NCI-H2171 treated with DMSO at 0.1 percent for 48 hours (cell line): ENCODE results near the gene COL4A3.

ENCODE experiments used
- DNase-seq: peaks from one replicate; lab custom pipeline; 2025; lab: John Stamatoyannopoulos, UW

COL4A3 gene

DNA sequence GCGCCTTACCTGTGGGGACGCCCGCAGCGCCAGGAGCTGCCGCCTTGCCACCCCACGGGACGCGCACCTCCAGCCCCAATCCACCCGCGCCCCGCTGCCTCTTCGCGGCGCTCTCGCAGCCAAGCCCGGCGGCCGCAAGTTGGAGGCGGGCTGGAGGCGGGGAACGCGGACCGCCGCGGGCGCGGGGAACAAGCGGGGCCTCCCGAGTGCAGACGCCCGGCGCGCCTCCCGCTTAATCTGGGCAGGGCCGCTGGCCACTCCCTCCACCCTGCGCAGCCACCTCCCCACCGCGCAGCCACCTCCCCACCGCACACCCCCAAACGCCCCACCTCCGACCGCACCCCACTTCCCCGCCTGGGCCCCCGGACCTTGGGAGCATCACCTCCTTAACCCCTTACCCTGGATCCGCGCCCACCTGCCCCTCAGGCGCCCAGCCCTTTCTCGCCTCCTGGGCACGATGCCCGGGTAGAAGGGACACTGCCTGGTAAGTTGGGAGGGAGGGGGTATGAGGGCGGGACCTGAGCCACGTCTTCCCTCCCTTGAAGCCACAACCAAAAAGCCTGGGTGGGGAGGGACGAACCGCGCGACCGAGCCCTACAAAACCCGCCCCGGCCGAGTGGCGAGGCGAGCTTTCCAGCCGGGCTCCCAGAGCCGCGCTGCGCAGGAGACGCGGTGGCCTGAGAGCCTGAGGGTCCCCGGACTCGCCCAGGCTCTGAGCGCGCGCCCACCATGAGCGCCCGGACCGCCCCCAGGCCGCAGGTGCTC, at the start of gene COL4A3, which contains the start of gene COL4A4:
Gene COL4A3 (plus strand): TSS at position 627 of the 765 bp plus-strand sequence. CDS start 103 bp downstream, at position 730.
Gene COL4A4 (minus strand): TSS at position 208 of the 765 bp plus-strand sequence. CDS start 16,722 bp downstream, outside the sequence.
- no peak for DNase-seq

DNA sequence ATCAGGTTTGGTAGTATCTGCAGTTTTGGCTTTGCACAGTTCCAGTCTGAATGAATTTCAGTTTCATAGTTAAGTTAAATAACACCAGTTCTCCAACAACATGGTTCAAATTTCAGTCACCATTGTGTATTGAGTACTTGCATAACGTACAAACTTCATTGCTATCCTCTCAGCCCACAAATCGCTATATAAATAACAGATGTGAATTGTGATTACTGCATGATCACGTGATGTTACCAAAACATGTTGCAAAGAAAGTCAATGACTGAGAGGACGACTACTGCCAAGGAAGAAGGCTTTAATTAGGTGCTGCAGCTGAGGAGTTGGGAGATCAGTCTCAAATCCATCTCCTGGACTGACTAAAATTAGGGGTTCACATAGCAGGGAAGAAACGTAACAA, 48.7 kb upstream of the COL4A3 start:
- peak; percentile 3 for DNase-seq

DNA sequence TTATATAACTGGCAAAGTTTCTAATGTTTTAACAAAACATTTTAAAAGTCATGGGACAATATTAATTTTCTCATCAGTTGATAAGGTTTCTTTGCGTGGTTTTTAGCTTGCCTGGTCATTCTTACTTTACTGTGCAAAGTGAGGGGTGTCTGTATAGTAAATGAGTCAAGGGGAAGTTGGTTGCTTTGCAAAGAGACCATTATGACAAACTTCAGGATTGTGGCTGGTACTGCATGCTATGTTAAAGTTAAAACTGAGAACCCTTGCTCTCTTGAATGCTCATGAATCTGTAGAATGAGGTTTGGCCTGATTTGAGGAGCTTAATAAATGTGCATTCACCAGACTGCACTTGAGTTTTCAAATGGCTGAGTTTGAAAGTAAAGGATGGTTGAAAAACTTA, 47.4 kb upstream of the COL4A3 start:
- DNase-seq = no peak

DNA sequence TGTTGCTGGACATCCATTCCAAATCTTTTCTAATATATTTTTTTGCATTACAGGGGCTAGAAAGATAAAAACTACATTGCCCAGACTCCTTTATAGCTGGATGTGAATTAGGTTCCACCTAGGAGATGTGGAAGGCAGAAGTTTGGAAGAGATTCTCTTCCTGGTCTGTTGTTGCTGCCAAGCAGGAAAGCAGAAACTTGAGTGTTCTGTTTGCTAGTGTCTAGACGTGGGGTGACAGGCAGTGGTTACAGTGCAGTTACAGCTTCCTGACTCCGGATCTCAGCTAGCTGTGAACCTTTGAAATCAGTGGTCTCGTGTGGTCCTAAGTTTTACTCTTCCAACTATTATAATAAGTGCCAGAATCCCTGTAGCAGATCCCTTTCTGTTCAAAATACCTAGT, 46.6 kb upstream of the COL4A3 start:
- DNase-seq = no peak

DNA sequence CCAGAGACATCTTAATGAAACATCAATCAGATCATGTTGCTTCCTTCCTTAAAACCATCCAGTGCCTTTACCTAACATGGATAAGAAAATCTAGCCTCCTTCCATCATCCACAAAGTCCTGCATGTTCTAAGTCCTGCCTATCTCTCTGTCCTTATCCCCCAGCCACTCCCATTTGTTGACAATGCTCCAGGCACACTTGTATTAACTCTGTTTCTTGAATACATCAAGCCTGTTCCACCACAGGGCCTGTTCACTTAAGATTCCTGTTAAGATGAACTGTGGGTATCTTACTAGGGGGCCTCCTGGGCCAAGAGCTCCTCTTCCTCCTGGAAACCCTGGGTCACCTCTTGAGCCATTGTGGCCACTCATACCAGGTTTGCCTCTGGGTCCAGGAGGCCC, 46.1 kb upstream of the COL4A3 start:
- no peak for DNase-seq

DNA sequence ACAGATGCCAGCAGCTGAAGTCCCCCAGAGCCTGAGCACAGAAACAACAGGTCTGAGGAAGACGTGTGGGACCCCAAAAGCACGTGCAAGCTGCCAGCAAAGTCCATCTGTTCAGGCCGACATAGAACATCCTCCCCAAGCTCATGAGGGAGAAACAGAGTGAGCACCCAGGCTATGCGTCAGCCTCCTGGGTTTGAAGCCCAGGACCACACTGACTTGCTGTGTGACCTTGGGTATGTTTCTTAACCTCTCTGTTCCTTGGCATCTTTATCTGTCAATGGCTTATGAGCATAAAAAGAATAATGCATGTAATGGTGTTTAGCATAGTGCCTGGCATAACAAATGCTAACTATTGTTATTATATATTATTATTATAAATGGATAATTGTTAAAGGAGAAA, 40.7 kb upstream of the COL4A3 start:
- DNase-seq = no peak

DNA sequence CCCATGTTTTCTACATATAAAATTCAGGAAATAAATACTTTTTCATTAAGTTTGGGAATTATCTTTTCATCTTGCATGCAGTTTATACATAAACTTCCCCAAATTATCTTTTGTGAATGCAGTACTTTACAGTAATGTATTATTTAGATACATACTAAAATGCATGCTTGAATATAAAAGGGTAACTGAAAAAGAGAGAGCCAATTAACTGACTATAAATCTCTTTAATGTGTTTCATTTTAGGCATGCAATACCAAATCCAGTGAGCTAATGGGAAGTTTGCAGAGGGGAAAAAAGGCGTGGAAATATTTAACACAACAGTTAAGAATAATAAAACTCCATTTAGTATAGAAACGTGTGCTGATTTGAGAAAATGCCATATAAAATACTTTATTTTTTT, 39.6 kb upstream of the COL4A3 start:
- no peak for DNase-seq

DNA sequence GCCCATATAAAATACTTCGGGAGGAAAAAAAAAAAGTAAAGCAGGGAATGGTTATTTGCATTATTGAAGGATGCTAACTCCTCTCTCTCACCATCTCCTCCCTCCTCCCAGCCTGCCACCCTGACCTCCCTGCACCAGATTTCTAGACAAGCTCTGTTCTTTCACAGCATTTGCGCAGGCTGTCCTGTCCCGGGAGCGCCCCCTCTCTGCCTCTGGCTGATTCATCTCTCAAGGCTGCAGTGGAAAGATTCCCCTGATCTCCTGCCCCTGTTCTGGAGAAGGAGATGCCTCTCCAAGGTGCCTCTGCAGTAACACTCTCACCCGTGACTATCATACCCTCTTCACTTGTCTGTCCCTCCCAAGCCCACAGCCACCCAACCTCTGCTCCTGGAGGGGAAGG, 38.9 kb upstream of the COL4A3 start:
- no peak for DNase-seq

DNA sequence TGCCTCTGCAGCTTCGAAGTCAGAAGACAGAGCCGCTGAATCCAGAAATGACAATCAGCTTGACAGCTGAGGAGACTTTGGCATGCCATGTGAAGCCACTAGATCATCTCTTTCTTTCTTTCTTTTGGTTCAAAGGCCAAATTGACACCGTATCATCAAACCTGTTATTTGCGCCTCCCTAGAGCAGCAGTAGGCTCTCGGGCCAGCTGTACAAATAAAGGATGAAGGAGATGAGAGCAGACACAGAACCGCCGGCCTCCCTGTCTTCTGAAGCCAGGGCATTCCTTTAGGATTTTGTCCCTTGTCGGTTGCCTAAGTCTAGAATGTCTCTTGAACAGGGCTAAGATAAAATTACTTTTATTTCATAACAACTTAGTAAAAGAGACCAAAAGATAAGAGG, 37.2 kb upstream of the COL4A3 start:
- DNase-seq = no peak

DNA sequence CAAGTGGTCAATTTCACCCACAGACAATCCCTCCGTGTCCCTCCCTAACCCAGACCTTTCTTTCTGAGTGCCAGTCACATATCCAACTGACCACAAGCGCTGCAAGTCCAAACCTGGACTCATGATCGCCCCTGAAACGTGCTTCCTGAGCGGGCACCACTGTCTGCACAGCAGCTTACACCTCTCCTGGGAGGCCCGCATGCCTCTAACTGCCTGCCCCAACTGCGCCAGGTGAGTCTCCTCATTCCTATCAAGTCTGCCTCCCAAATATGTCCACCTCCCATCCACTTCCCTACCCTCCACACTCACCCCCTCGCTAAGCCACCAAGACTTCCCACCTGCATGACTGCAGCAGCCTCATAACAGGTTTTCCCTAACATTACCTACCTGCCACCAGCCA, 33.8 kb upstream of the COL4A3 start:
- no peak for DNase-seq

DNA sequence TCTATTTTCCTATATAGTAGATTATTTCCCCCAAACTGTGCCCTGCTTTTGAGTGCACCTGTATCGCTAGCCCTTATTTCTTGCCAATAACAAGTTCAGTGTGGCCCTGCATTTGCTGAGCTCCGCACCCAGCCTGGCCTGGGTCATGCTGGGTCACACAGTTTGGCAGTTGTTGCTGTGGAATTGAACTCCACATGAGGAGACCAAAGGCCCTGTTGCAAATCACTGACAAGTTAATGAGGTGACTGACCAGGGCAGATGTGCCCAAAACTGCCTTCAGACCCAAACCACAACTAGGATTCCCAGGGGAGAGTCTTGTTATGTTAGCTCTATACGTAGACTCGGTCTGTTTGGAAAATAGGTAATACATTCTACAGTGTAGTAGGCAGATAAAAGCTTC, 31.4 kb upstream of the COL4A3 start:
- no peak for DNase-seq

DNA sequence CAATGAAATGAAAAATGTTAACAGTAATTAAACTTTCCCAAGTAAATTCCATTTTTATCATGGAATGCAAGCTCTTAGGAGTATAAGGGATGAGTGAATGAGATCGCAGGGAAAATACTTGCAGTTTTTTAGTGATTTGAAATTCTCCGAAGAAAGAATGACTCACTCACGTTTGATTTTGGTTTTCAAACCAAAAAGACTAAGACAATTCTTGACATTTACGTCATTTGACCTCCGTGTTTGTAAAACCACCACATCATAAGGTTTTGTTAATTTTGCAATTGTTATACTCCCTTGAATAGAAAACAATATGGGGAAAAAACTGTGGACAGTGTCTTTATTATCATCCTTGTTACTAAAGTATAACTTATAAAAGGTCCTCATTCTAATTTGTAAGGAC, 29.8 kb upstream of the COL4A3 start:
- DNase-seq = no peak

DNA sequence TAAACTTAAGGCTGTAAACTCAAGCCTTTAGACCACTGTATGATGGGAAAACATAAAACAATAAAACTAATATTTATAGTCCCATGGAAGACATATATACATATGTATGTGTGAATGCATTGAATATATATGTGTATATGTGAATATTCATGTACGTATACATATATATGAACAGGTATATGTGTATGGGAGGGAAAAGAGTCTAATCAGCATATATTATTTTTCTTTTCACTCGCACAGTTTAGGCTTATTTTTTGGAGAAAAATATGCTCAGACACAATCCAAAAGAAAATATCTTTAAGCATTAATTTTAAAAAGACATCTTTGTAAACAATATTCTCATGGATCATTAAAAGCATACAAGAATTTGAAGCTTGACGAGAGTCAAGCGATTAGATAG, 23.1 kb upstream of the COL4A3 start:
- no peak for DNase-seq

DNA sequence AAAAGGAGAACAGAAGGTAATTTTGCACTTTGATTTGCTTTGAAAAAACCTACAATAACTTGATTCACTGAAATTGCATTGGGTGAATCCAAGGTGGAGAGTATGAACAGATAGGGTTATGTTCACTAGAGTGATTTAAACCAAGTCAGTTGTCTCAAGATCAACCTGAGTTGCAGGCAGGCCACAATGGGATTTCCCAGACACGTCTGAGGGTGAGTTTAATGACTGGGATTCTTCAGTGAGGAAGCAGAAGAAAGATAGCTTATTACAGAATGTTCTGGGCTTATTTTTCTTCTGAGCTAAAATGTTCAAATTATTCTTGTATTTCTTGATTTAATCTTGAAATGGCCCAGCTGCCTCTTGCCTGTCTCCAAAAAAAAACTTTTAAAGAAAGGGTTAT, 20.5 kb upstream of the COL4A3 start:
- DNase-seq = no peak

DNA sequence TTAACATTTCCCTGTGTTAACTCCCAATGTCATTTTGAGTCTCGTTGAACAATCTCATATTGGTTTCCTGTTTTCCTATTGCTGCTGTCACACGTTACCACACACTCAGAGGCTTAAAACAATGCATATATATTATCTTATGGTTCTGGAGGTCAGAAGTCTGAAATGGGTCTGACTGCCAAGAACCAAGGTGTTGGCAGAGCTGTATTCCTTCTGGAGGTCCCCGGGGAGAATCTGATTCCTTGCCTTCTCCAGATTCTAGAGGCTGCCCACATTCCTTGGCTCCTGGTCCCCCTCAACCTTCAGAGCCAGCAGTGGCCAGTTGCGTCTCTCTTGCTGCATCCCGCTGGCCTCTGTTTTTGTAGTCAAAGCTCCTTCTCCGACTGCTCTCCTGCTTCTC, 18.0 kb upstream of the COL4A3 start:
- no peak for DNase-seq

DNA sequence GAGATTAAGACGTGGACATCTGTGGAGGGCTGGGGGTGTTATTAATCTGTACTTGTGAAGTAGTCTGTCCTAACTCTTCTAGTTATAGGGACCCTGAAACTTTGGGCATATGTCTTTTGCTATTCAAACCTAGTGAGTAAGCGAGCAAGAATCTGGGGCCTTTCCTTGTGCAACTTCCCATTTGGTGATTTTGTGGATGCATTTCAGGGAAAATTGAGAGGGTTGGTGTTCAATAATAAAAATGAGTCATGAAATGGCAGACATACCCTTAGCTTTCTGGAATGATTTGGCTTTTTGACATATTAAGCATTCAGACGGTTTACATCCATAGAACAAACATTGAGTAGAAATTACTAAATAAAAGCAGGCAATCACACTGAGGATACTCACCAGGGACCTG, 17.4 kb upstream of the COL4A3 start:
- DNase-seq = no peak

DNA sequence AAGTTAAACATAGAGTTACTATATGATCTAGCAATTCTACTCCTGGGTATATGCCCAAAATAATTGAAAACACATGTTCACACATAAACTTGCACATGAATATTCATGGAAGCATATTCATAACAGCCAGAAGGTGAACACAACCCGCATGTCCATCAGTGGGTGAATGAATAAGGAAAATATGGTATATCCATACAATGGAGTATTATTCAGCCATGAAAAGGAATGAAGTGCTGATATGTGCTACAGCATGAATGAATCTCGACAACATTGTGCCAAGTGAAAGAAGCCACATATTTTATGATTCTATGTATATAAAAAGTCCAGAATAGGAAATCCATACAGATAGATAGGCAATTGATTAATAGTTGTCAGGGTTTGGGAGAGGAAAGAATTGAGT, 16.3 kb upstream of the COL4A3 start:
- no peak for DNase-seq

DNA sequence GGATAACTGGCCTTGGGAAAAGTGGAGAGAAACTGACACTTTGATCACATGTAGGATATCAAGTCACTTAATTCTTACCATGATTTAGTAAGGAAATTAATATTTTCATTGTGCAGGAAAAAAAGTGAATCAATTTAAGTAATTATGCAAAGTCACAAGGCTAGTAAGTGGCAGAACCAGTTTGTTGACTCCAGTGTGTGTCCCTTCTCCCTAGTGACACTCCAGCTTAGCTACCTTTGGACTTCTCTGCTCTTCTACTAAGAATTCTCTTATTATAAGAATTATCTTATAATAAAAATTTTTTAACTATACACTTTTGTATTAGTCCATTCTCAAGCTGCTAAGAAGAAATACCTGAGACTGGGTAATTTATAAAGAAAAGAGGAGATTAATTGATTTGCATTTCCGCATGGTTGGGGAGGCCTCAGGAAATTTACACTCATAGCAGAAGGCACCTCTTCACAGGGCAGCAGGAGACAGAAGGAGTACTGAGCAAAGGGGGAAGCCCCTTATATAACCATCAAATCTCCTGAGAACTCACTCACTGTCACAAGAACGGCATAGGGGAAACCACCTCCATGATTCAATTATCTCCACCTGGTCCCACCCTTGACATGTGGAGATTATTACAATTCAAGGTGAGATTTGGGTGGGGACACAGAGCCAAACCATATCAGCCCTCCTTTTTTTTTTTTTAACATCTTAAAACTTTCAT, 14.0 kb upstream of the COL4A3 start:
- no peak for DNase-seq

DNA sequence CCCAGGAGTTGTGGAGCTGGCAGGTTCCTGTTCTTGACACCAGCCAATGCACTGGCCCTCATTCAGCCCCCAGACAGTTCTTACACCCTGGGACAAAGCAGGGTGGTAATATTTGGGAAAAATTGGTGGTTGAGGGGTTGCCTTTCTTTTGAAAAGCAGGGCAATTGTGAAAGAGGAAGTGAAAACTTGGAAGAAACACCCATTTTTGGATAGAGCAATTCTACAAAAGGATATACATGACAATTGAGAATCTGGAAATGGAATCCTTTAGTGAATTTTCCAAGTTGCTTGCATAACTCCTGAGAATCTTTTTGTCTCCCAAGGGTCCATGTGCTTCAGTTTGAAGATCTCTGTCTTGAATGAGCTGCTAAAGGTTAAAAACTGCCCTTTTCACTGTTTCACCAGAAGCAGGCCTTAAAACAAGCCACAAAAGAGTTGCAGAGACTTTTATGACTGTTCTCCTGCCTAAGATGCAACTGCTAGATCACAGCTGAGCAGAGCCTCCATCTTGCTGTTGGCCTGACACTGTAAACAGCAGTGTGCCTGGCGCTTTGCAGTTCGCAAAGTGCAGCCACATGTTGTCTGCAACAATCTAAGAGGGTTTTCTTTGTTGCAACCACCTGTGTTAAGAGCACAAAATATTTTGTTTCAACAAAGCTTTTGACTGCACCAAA, 12.2 kb upstream of the COL4A3 start:
- DNase-seq = no peak

DNA sequence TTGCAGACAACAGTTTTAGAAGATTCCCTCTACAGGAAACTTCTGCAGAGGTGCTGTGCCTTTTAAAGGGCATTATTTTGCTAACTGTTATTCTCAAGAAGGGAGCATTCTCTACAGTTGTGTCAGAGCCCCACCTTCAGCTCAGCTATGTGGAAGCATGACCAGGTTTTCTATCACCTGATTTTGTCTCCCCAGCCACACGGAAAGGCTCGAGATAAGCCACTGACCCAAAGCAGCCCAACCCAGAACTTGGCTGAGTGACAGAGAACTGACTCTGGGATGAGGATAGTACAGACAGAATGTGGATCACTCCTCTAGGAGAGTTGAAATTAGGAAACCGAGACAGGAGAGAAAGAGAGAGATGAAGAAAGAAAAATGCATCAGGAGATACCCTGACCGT, 11.1 kb upstream of the COL4A3 start:
- no peak for DNase-seq

DNA sequence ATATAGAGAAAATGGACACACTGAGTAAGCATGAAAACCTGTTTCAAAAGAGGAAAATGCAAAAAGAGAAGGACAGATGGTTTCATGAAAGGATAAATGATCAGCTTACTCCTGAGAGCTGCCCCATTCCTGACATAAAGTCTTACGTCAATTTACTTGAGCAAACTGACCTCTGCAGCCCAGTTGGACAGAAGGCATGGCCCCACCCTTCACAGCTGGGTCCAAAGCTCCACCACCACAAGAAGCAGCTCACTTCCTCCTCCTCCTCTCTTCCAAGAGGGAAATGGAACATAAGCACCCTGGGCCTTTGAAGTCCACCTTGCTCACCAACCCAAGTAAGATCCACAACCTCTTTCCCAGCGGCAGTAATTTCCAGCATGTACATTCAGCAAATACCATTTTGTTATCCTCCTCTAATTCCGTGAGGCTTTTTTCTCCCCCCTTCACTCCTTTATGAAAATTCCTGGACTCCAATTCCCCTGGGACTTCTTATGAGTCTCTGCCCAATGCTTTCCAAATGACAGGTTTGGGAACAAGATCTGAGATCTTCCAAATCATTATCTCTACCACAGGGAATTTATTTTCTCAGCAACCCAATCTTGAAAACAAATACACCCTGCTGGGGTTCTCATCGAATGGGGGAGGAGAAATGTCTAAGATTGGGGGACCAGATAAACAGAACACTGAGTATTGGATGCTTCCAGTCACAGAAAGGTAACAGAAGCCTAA, 10.5 kb upstream of the COL4A3 start:
- no peak for DNase-seq

DNA sequence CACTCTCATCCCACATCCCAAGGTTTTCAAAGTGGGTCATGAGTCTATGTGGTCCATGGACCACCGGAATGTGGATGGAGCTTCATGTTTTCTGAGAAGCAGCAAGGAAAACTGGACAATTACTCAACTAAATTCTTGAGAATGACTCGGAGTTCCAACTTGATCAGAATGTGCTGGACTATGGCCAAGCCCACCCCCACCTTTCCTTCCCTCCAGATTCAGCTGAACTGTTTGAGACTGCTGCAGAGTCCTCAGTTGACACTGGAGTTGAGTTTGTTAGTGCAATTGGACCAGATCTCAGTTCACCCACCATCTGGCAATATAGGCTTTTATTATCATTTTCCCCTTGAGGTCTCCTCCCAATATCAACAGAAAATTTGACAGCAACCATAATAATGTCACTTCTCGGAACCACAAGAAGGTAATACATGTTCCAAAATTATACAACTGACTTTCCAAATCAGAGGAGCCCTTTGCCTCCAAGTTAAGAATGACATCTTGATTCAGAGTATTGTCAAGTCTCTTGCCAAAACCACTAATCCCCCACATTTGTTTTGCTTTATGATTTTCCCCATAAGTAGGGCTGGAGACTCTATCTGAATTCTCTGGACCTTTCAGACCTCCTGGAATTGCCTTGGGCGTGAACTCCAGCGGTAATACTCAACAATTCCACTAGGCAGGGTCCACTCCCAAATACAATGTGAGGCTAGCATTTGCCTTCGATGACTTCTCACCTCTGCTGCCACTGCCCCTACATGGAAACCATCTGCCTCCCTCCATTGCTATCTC, 9.2 kb upstream of the COL4A3 start:
- DNase-seq = no peak
